Heart left ventricle (tissue), 13 donors: ENCODE measurements around the gene PPP1R12C.

Experiments
- CTCF ChIP-seq, 12 donors: fragments of 200-600 bp; sonication (generic) in 4 of 12; IDR thresholded peaks; one replicate each; pipeline versions ENCODE4 v1.5.0 to v1.8.0; 2018 to 2022; ENCODE audit warnings: antibody characterized with exemption in 12 of 12, mild to moderate bottlenecking in 5 of 12
- POLR2A ChIP-seq, 2 donors: fragments of 450-650 bp; IDR thresholded peaks; one replicate each; pipeline ENCODE4 v1.6.1; 2017; ENCODE audit warnings: antibody characterized with exemption in 2 of 2, mild to moderate bottlenecking in 2 of 2, moderate library complexity in 2 of 2
- donor health status: ischemic (EF 13 %, LVEDD 7.1; RV severe dilation, severe dysfunction).
- donor health status: DM: no; HTN: yes; CAD: no.
- donor health status: DM: no; HTN: no; CAD: no.
- donor health status: ischemic (EF 25% LVEDD 6.9; RV normal size, moderate dysfunction).
- donor health status: ischemic (EF 25% LVEDD 5.7; RV mildly dilated, moderate dysfunction).
- donor health status: ischemic (EF 35%, LVEDD 5.7; RV mildly dilated, moderate dysfunction).
- donor health status: nonischemic (EF 11% LVEDD 7.7; RV severe dilation, severe dysfunction).
- donor health status: DM: yes; HTN: yes; CAD: no.
- donor health status: PGD.
- donor health status: ischemic (EF 29% LVEDD 5.4; RV normal size, mild dysfunction).
- donor health status: nonischemic (EF 23%, LVEDD 6.1; RV moderate dilation, normal function).

- TF ChIP-seq POLR2A (IDR thresholded peaks at IDR 0.05) = no peak
- no peak for TF ChIP-seq CTCF (IDR thresholded peaks at IDR 0.05)
Measured at GRCh38 chr19:55078996-55079395, 38.4 kb downstream of the PPP1R12C start.
